KMS-11 (cell line): ENCODE results near the gene GNAT3.

Source experiments
- H2AFZ ChIP-seq: fragments of 200-600 bp; sonication (generic); 2 replicates; pipeline ENCODE4 v1.6.1; 2016; ENCODE audit warnings: antibody characterized with exemption, mixed run types, low read depth
- H3K27ac ChIP-seq: fragments of 200-600 bp; sonication (generic); 2 replicates; pipeline ENCODE4 v1.6.1; 2016; ENCODE audit warnings: mild to moderate bottlenecking, mixed run types
- H3K27me3 ChIP-seq: fragments of 200-600 bp; sonication (generic); 2 replicates; pipeline ENCODE4 v1.6.1; 2017; ENCODE audit warnings: mild to moderate bottlenecking, low read depth, mixed run types, moderate library complexity; ENCODE audit not compliant: insufficient read depth
- H3K36me3 ChIP-seq: fragments of 200-600 bp; sonication (generic); 2 replicates; pipeline ENCODE4 v1.6.1; 2017; ENCODE audit warnings: mild to moderate bottlenecking, mixed run types; ENCODE audit not compliant: insufficient read depth
- H3K4me1 ChIP-seq: fragments of 200-600 bp; sonication (generic); 2 replicates; pipeline ENCODE4 v1.6.1; 2016; ENCODE audit warnings: mild to moderate bottlenecking, low read depth, mixed run types; ENCODE audit not compliant: poor library complexity, severe bottlenecking
- H3K4me2 ChIP-seq: fragments of 200-600 bp; sonication (generic); 2 replicates; pipeline ENCODE4 v1.7.0; 2016; ENCODE audit warnings: mild to moderate bottlenecking, mixed run types
- H3K4me3 ChIP-seq: fragments of 200-600 bp; sonication (generic); IDR thresholded peaks from 2 replicates; pipeline ENCODE4 v1.6.1; 2017; ENCODE audit warnings: low read depth, low read length, mixed read lengths; ENCODE audit not compliant: insufficient read depth
- H3K79me2 ChIP-seq: fragments of 200-600 bp; sonication (generic); 2 replicates; pipeline ENCODE4 v1.6.1; 2016; ENCODE audit warnings: low read depth, mixed run types; ENCODE audit not compliant: insufficient read depth
- H3K9ac ChIP-seq: fragments of 200-600 bp; sonication (generic); 2 replicates; pipeline ENCODE4 v1.6.1; 2016; ENCODE audit warnings: mild to moderate bottlenecking, mixed run types
- H4K20me1 ChIP-seq: fragments of 200-600 bp; sonication (generic); 2 replicates; pipeline ENCODE4 v1.6.1; 2016; ENCODE audit warnings: mild to moderate bottlenecking, mixed run types; ENCODE audit not compliant: insufficient read depth
- CTCF ChIP-seq: fragments of 200-600 bp; sonication (generic); conservative IDR thresholded peaks from 2 replicates; pipeline ENCODE4 v1.6.1; 2017; ENCODE audit warnings: low read depth, mild to moderate bottlenecking, antibody characterized with exemption, low read length, moderate library complexity, mixed read lengths

The GNAT3 gene

GRCh38 chr7:80511964-80512363 is at the start of gene GNAT3:
GNAT3 (minus strand) TSS chr7:80512064; CDS start chr7:80511926, 138 bp downstream.
- H3K36me3 ChIP-seq: no peaks in the 10 kb centered on the region
- H2AFZ ChIP-seq: no peak within 1 kb of the TSS
- no peak within 1 kb of the TSS for H3K4me2 ChIP-seq
- no peak within 1 kb of the TSS for H3K9ac ChIP-seq
- H3K79me2 ChIP-seq: no peaks in the 10 kb centered on the region
- no peaks in the 10 kb centered on the region for H3K27me3 ChIP-seq
- H4K20me1 ChIP-seq: no peaks in the 10 kb centered on the region
- H3K4me1 ChIP-seq: no peaks in the 10 kb centered on the region
- H3K27ac ChIP-seq: no peak within 1 kb of the TSS
- no peak within 1 kb of the TSS for H3K4me3 ChIP-seq
- TF ChIP-seq CTCF: no peak

DNA sequence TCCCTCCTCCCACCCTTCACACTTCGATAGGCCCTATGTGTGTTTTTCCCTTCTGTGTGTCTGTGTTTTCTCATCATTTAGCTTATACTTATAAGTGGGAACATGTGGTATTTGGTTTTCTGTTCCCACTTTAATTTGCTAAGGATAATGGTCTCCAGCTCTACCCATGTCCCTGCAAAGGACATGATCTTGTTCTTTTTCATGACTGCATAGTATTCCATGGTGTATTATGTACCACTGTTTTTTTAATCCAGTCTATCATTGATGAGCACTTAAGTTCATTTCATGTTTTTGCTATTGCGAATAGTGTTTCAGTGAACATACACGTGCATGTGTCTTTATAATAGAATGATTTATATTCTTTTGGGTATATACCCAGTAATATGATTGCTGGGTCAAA is 46.3 kb upstream of the GNAT3 start:
- no peak overlapping the region for H2AFZ ChIP-seq
- H4K20me1 ChIP-seq: no peaks in the 10 kb centered on the region
- no peak for TF ChIP-seq CTCF
- no peaks in the 10 kb centered on the region for H3K79me2 ChIP-seq
- H3K4me1 ChIP-seq: no peaks in the 10 kb centered on the region
- H3K36me3 ChIP-seq: no peaks in the 10 kb centered on the region
- H3K27me3 ChIP-seq: no peaks in the 10 kb centered on the region
- no peak overlapping the region for H3K27ac ChIP-seq
- H3K9ac ChIP-seq: no peak overlapping the region
- no peak overlapping the region for H3K4me2 ChIP-seq
- H3K4me3 ChIP-seq: no peak overlapping the region

- no peak for TF ChIP-seq CTCF
- Histone ChIP-seq H4K20me1 (no peaks in the 10 kb centered on the region), H3K4me1 (no peaks in the 10 kb centered on the region), H2AFZ (no peak overlapping the region), H3K4me2 (no peak overlapping the region), H3K27ac (no peak overlapping the region), H3K27me3 (no peaks in the 10 kb centered on the region), H3K79me2 (no peaks in the 10 kb centered on the region), H3K4me3 (no peak overlapping the region), H3K9ac (no peak overlapping the region), H3K36me3 (no peaks in the 10 kb centered on the region)
These were observed 40.3 kb upstream of the GNAT3 start for GRCh38 chr7:80552031-80552694.

GRCh38 chr7:80550005-80550404 is 38.1 kb upstream of the GNAT3 start:
- H3K79me2 ChIP-seq: no peaks in the 10 kb centered on the region
- TF ChIP-seq CTCF: no peak
- no peaks in the 10 kb centered on the region for H3K36me3 ChIP-seq
- no peaks in the 10 kb centered on the region for H3K27me3 ChIP-seq
- H3K4me3 ChIP-seq: no peak overlapping the region
- no peaks in the 10 kb centered on the region for H3K4me1 ChIP-seq
- no peak overlapping the region for H3K9ac ChIP-seq
- no peak overlapping the region for H3K27ac ChIP-seq
- no peaks in the 10 kb centered on the region for H4K20me1 ChIP-seq
- no peak overlapping the region for H3K4me2 ChIP-seq
- no peak overlapping the region for H2AFZ ChIP-seq
